SK-N-SH treated with all-trans-retinoic acid at 6 μM for 48 hours (cell line): Measurements from ENCODE around the gene TAF15.
A peak's percentile ranks its signal among the peaks of the same experiment; 100 is the strongest.

ENCODE experiments used
- ATAC-seq: fragments of 200-7000 bp; cut with Tn5 transposase; 3 replicates; pipeline ENCODE4 v1.9.1; 2020; ENCODE audit warnings: mild to moderate bottlenecking, moderate library complexity
- ARNTL ChIP-seq: fragments of 450-650 bp; formaldehyde crosslinking; IDR thresholded peaks from 2 replicates; pipeline ENCODE4 v1.5.0; 2020; ENCODE audit warnings: low read depth, mild to moderate bottlenecking, moderate library complexity, borderline replicate concordance
- BACH2 ChIP-seq: fragments of 250-450 bp; sonication (Bioruptor Pico); IDR thresholded peaks from 2 replicates; pipeline ENCODE4 v1.9.0; 2021; ENCODE audit warnings: mild to moderate bottlenecking, borderline replicate concordance
- ESRRG ChIP-seq: fragments of 250-450 bp; sonication (Bioruptor Pico); IDR thresholded peaks from 2 replicates; pipeline ENCODE4 v1.6.1; 2021; ENCODE audit warnings: mild to moderate bottlenecking
- GLIS3 ChIP-seq: fragments of 250-450 bp; sonication (Bioruptor Pico); IDR thresholded peaks from 2 replicates; pipeline ENCODE4 v1.5.0; 2020; ENCODE audit warnings: mild to moderate bottlenecking, moderate library complexity
- OSR1 ChIP-seq: fragments of 250-450 bp; sonication (Bioruptor Pico); IDR thresholded peaks from 2 replicates; pipeline ENCODE4 v1.8.0; 2022; ENCODE audit warnings: moderate library complexity, mild to moderate bottlenecking, inconsistent platforms
- PPARA ChIP-seq: fragments of 250-450 bp; sonication (Bioruptor Pico); IDR thresholded peaks from 2 replicates; pipeline ENCODE4 v1.5.0; 2020; ENCODE audit warnings: mild to moderate bottlenecking, borderline replicate concordance
- RARB ChIP-seq: fragments of 250-450 bp; sonication (Bioruptor Pico); IDR thresholded peaks from 2 replicates; pipeline ENCODE4 v1.8.0; 2021; ENCODE audit warnings: mild to moderate bottlenecking, moderate library complexity
- SNAI2 ChIP-seq: fragments of 250-450 bp; sonication (Bioruptor Pico); IDR thresholded peaks from 2 replicates; pipeline ENCODE4 v1.5.0; 2020; ENCODE audit warnings: mild to moderate bottlenecking, moderate library complexity
- TCF4 ChIP-seq: fragments of 250-450 bp; sonication (Bioruptor Pico); IDR thresholded peaks from 2 replicates; pipeline ENCODE4 v1.8.0; 2021; ENCODE audit warnings: mild to moderate bottlenecking, moderate library complexity, borderline replicate concordance
- TOX ChIP-seq: fragments of 250-450 bp; sonication (Bioruptor Pico); IDR thresholded peaks from 2 replicates; pipeline ENCODE4 v1.8.0; 2021; ENCODE audit warnings: mild to moderate bottlenecking, moderate library complexity, borderline replicate concordance
- ZC3H10 ChIP-seq: fragments of 250-450 bp; sonication (Bioruptor Pico); IDR thresholded peaks from 2 replicates; pipeline ENCODE4 v1.5.1; 2021; ENCODE audit warnings: mild to moderate bottlenecking, moderate library complexity
- ZFP3 ChIP-seq: fragments of 250-450 bp; sonication (Bioruptor Pico); IDR thresholded peaks from 2 replicates; pipeline ENCODE4 v1.5.0; 2020; ENCODE audit warnings: mild to moderate bottlenecking, moderate library complexity
- ZFP30 ChIP-seq: fragments of 450-650 bp; formaldehyde crosslinking; IDR thresholded peaks from 2 replicates; pipeline ENCODE4 v1.5.0; 2022; ENCODE audit warnings: mild to moderate bottlenecking, moderate library complexity
- ZNF565 ChIP-seq: fragments of 450-650 bp; formaldehyde crosslinking; conservative IDR thresholded peaks from 2 replicates; pipeline ENCODE4 v1.5.0; 2020; ENCODE audit warnings: low read depth, mild to moderate bottlenecking, moderate library complexity
- ZNF70 ChIP-seq: fragments of 450-650 bp; formaldehyde crosslinking; IDR thresholded peaks from 2 replicates; pipeline ENCODE4 v1.5.0; 2020; ENCODE audit warnings: mild to moderate bottlenecking, moderate library complexity
- TF ChIP-seq, protein P1 (sequence below): fragments of 250-450 bp; sonication (Bioruptor Pico); IDR thresholded peaks from 2 replicates; pipeline ENCODE4 v1.8.0; 2020; ENCODE audit warnings: mild to moderate bottlenecking, moderate library complexity, borderline replicate concordance
- TF ChIP-seq, protein P2 (sequence below): fragments of 250-450 bp; sonication (Bioruptor Pico); IDR thresholded peaks from 2 replicates; pipeline ENCODE4 v1.5.1; 2021; ENCODE audit warnings: mild to moderate bottlenecking, moderate library complexity
- TF ChIP-seq, protein P3 (sequence below): fragments of 250-450 bp; sonication (Bioruptor Pico); IDR thresholded peaks from 2 replicates; pipeline ENCODE4 v1.8.0; 2021; ENCODE audit warnings: low read depth, mild to moderate bottlenecking, moderate library complexity, borderline replicate concordance
- TF ChIP-seq, protein P4 (sequence below): fragments of 250-450 bp; sonication (Bioruptor Pico); IDR thresholded peaks from 2 replicates; pipeline ENCODE4 v1.5.0; 2020; ENCODE audit warnings: mild to moderate bottlenecking, moderate library complexity

TAF15 gene

DNA sequence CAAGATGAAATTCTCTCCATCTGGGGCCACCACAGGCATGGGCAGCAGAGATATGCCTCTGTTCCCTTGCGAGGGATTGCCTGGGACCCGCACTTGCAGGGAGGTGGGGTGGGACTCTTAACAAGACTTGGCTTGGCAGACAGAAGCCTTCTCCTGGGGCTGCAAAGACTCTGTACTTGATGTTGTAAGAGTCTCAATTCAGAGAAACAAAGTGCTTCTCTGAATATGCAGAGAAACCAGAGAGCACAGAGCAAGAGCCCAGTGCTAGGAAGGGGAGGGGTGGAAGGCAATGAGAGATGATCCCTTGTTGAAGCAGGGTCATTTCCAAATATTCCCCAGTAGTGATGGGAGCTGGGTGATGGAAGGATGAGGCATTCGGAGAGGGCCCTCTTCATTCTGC lies 16.0 kb upstream of the TAF15 start:
- ATAC-seq, result no peak
- no peak for TF ChIP-seq RARB (CRISPR knock-in tag)
- TF ChIP-seq, protein P1, sequence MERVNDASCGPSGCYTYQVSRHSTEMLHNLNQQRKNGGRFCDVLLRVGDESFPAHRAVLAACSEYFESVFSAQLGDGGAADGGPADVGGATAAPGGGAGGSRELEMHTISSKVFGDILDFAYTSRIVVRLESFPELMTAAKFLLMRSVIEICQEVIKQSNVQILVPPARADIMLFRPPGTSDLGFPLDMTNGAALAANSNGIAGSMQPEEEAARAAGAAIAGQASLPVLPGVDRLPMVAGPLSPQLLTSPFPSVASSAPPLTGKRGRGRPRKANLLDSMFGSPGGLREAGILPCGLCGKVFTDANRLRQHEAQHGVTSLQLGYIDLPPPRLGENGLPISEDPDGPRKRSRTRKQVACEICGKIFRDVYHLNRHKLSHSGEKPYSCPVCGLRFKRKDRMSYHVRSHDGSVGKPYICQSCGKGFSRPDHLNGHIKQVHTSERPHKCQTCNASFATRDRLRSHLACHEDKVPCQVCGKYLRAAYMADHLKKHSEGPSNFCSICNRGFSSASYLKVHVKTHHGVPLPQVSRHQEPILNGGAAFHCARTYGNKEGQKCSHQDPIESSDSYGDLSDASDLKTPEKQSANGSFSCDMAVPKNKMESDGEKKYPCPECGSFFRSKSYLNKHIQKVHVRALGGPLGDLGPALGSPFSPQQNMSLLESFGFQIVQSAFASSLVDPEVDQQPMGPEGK (CRISPR knock-in tag), result no peak

DNA sequence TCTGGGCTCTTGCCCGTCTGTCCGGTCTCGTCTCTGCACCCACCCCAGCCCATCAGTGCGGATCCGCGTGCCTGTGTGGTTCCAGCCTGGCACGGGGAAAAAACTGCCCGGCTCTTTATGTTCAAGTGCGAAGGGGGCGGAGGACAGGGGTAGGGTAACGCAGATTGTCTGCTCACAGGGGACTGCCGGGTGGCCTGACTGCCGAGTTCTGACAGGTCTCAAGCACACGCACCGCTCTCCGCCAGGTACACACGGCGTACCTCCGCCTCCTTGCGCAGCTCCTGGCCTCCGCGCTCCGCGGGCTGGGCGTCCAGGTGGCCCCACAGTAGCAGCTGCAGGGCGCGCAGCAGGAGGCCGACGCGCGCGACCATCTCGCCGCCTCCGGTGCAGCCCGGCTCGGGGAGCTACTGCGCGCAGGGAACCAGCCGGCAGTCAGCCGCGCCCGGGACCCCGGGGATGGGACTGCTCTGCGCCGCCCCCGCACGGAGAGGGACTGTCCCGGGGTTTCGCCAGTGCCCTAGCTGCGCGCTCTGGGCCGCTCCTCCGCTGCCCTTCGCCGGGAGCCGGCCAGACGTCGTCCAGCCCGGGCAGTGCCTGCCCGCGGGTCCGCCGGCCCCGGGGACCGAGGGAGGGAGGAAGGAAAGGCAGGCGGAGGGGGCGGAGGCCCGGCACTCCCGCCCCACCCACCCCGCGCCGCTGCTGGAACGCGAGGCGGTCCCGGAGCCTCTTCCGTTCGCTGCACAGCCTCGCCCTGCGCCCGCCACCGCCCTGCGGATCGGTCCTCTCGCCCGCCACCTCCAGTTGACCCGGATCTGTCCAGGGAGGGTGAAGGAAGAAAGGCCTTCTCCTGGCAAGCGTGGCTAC lies 14.0 kb upstream of the TAF15 start, which contains the start of gene MMP28:
TSS of gene MMP28 (minus strand) at position 635 of the 864 bp plus-strand sequence. CDS start at position 371, 264 bp downstream.
- peak; percentile 63 for ATAC-seq
- TF ChIP-seq ZNF565 (no peak), ZFP3 (no peak), ZNF70 (CRISPR knock-in tag) (no peak), SNAI2 (CRISPR knock-in tag) (no peak)
- TF ChIP-seq, protein P2, sequence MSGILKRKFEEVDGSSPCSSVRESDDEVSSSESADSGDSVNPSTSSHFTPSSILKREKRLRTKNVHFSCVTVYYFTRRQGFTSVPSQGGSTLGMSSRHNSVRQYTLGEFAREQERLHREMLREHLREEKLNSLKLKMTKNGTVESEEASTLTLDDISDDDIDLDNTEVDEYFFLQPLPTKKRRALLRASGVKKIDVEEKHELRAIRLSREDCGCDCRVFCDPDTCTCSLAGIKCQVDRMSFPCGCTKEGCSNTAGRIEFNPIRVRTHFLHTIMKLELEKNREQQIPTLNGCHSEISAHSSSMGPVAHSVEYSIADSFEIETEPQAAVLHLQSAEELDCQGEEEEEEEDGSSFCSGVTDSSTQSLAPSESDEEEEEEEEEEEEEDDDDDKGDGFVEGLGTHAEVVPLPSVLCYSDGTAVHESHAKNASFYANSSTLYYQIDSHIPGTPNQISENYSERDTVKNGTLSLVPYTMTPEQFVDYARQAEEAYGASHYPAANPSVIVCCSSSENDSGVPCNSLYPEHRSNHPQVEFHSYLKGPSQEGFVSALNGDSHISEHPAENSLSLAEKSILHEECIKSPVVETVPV (CRISPR knock-in tag), result no peak

DNA sequence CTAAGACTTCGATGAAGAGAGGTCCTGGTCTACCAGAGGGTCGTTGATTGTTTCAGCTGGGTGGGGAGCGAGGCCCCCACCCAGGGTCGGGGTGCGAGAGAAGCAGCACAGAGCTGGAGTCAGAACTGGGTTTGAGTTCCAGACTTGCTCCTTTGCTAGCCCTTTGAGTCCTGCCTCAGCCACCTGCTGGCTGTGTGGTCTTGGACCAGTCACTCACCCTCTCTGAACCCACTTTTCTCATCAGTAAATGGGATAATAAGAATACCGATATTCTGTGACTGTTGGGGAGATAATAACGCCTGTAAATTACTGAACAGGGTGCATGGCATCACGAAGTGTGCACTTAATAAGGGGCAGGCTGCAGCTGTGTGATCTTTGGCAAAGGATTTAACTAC lies 13.4 kb upstream of the TAF15 start:
- ATAC-seq, result no peak
- TF ChIP-seq ZNF565 (no peak), ZNF70 (CRISPR knock-in tag) (no peak), ARNTL (no peak), ZFP3 (no peak), OSR1 (CRISPR knock-in tag) (no peak), ZFP30 (CRISPR knock-in tag) (no peak), GLIS3 (CRISPR knock-in tag) (no peak)
- TF ChIP-seq, protein P3, sequence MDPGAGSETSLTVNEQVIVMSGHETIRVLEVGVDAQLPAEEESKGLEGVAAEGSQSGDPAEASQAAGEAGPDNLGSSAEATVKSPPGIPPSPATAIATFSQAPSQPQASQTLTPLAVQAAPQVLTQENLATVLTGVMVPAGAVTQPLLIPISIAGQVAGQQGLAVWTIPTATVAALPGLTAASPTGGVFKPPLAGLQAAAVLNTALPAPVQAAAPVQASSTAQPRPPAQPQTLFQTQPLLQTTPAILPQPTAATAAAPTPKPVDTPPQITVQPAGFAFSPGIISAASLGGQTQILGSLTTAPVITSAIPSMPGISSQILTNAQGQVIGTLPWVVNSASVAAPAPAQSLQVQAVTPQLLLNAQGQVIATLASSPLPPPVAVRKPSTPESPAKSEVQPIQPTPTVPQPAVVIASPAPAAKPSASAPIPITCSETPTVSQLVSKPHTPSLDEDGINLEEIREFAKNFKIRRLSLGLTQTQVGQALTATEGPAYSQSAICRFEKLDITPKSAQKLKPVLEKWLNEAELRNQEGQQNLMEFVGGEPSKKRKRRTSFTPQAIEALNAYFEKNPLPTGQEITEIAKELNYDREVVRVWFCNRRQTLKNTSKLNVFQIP (CRISPR knock-in tag), result no peak

DNA sequence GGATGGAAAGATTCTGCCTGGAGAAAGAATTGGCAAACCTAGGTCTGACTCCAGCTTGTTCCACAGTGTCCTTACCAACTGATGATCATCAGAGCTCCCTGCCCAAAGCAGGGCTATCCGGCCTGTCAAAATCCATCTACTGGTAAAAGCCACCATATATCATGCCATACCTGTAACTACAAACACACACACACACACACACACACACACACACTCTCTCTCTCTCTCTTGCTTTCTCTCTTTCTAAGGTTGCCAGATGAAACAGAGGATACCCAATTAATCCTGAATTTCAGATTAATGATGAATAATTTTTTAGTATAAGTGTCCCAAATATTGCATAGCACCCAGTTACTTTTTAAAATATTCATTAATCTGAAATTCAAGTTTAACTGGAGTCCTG lies 12.3 kb upstream of the TAF15 start:
- TF ChIP-seq ZNF565, result no peak
- TF ChIP-seq, protein P4, sequence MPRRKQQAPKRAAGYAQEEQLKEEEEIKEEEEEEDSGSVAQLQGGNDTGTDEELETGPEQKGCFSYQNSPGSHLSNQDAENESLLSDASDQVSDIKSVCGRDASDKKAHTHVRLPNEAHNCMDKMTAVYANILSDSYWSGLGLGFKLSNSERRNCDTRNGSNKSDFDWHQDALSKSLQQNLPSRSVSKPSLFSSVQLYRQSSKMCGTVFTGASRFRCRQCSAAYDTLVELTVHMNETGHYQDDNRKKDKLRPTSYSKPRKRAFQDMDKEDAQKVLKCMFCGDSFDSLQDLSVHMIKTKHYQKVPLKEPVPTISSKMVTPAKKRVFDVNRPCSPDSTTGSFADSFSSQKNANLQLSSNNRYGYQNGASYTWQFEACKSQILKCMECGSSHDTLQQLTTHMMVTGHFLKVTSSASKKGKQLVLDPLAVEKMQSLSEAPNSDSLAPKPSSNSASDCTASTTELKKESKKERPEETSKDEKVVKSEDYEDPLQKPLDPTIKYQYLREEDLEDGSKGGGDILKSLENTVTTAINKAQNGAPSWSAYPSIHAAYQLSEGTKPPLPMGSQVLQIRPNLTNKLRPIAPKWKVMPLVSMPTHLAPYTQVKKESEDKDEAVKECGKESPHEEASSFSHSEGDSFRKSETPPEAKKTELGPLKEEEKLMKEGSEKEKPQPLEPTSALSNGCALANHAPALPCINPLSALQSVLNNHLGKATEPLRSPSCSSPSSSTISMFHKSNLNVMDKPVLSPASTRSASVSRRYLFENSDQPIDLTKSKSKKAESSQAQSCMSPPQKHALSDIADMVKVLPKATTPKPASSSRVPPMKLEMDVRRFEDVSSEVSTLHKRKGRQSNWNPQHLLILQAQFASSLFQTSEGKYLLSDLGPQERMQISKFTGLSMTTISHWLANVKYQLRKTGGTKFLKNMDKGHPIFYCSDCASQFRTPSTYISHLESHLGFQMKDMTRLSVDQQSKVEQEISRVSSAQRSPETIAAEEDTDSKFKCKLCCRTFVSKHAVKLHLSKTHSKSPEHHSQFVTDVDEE (CRISPR knock-in tag), result no peak
- no peak for TF ChIP-seq ZNF70 (CRISPR knock-in tag)
- no peak for TF ChIP-seq TOX
- TF ChIP-seq SNAI2 (CRISPR knock-in tag), result no peak
- TF ChIP-seq ARNTL, result no peak
- TF ChIP-seq, protein P3 (CRISPR knock-in tag), result no peak
- no peak for TF ChIP-seq ZC3H10
- ATAC-seq, result no peak

DNA sequence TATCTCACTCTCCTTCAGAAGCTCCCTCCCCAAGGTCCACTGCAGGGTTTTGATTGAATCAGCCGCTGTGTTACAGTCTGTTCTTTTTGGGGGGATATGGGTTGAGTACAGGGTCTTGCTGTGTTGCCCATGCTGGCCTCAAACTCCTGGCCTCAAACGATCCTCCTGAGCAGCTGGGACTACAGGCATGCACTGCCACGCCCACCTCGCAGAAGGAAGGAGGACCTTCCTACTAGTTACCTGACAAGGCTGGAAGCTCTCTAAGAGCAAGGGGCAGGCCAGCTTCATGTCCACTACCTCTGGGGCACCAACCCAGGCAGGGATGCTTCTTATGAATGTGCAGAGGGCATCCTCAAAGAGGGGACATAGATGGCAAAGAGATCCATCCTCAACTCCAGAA lies 11.9 kb upstream of the TAF15 start:
- no peak for ATAC-seq
- no peak for TF ChIP-seq BACH2
- TF ChIP-seq, protein P4 (CRISPR knock-in tag), result no peak
- no peak for TF ChIP-seq OSR1 (CRISPR knock-in tag)
- TF ChIP-seq, protein P2 (CRISPR knock-in tag), result no peak
- no peak for TF ChIP-seq ESRRG (CRISPR knock-in tag)
- TF ChIP-seq PPARA (CRISPR knock-in tag), result no peak
- no peak for TF ChIP-seq ZFP30 (CRISPR knock-in tag)
- no peak for TF ChIP-seq TCF4 (CRISPR knock-in tag)
- TF ChIP-seq RARB (CRISPR knock-in tag), result no peak
- no peak for TF ChIP-seq ZC3H10
- TF ChIP-seq SNAI2 (CRISPR knock-in tag), result no peak
